Muscle of arm (tissue), 12 donors: ENCODE measurements around the gene UBTD2. TPM values are rescaled to one million over a fixed set of nuclear protein-coding genes. Genes with fewer than 3 reads are reported as not detected.
A peak's percentile ranks its signal among the peaks of the same experiment; 100 is the strongest.

ENCODE experiments used
- DNase-seq: peaks from one replicate; pipeline ENCODE4 v3.0.0-alpha.2; 2013
- polyA plus RNA-seq, 12 donors: library from polyadenylated mRNA; unstranded; fragments of 120-200 nt; gene quantifications; one replicate each; pipeline ENCODE4 v1.2.1, GENCODE V29; 2013; ENCODE audit not compliant: insufficient read length in 12 of 12

Gene UBTD2
- polyA plus RNA-seq, 12 donors: 54.8 to 82.7 (median 63.3) TPM; not detected in 1

DNA sequence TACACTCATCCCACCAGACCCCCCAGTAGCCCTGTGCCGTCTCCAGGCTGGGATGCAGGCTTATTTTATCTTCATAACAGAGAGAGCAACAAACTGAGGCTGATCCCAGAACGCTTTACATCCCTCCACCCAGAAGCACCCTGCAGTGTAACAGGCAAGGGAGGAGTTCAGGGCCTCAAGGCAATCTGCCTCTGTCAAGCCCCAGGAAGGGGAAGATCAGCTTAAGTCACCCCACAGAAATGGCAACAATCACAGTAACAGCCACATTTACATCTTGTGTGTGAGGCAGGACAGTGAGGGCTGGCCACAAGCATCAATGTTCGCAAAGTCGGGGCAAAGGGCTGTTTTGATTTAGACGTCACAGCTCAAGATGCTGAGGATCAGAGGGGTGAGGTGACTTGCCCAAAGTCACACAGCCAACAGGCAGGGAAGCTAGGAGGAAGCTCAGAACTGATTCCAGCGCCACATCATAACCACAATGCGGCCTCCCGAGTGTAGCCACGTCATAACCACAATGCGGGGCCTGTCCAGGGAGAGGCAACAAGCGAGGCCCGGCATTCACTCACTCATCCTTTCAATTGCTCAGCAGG, 109.9 kb downstream of the UBTD2 start:
- DNase-seq: no peak

DNA sequence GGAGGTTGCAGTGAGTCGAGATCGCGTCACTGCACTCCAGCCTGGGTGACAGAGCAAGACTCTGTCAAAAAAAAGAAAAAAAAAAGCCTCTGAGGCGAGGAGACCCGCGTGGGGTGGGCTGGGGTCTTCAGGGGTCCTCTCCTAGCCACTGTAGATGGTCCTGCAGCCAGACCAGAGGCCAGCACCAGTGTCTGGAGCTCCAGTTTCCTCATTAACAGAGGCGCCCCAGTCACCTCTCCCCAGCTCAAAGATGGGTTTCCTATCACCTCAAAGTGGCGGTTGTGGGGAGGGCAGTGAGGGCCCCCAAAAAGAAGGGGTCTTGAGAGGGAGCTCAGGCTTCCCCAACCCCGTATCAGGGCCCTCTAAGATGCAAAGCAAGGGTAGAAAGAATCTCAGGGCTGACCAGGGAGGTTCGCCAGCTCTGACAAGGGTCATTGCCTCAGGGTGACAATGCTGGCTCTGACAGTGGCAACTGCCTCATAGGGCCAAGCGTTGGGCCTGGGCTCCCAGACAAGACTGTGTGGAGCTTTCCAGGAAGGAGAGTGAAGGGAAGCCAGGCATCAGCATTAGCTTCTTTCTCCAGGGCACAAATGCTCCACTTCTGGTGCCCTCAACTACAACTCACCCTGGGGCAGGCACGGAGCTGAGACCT, 110.5 kb downstream of the UBTD2 start:
- no peak for DNase-seq

DNA sequence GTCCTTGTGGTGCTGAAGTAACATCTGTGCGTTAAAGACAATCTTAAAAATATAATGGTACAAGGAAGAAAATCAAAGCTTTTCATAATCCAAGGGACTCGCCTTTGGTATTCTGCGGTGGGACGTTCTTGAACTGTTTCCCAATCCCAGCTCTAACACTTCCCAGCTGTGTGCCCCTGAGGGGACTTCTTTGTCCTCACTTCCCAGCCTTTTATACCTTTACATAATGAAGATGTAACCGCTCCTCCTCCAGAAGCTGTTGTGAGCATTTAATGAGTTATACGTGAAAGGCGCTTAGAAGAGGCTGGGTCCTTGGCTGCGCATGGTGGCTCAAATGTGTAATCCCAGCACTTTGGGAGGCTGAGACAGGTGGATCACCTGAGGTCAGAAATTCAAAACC, 112.4 kb downstream of the UBTD2 start:
- no peak for DNase-seq

DNA sequence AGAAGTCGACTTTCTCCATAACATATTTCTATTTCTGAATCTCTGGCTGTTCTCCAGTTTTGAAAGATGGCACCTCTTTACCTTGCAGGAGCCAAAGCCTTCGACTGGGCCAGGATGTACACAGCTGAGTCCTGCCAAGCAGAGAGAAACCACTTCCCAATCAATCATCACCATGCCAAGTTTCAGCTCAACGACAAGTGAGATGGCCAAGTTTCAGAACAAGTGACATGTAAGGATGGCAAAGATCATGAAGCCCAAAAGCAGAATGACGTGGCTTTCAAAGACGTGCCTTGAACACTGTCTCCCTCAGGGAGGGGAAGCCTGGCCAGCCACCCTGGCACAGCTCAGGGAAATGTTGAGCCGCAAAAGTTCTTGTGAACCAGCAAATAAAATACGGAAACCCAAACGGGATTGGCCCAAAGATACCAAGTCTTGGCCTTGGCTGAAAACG, 113.3 kb downstream of the UBTD2 start:
- no peak for DNase-seq

DNA sequence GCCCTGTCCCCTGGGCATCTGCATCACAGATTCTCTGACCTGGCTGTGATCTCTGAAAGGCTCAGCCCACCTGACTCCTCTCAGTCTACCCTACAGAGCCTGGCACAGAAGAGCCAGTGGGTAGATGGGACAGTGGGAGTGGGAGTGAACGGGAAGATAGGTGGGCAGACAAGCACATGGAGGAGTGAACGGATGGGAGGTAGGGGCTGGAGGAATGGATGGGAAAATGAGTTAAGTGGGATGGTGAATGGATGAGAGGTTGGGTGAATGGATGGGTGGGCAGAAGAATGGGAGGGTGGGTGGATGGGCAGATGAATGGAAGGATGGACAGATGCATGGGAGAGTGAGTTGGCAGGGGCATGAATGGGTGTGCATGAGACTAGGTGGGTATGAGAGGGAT, 114.3 kb downstream of the UBTD2 start:
- no peak for DNase-seq

DNA sequence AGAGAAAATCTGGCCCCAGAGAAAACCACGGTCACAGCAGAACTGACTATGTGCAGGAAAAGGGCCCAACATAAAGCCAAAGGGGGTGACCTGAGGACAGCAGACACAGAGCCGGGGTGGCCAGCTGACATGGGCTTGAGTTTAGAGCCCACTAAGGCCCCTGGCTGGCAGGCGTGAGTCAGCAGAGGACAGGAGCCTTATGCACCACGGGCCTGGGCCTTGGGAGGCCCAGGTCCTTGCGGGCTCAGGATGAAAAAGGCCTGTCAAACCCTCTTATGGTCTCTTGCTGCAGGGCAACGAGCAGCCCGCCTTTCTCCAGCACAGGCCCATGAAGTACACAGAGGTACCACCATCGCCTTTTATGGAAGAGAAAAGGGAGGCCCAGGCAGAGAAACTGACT, 115.3 kb downstream of the UBTD2 start:
- DNase-seq: no peak

DNA sequence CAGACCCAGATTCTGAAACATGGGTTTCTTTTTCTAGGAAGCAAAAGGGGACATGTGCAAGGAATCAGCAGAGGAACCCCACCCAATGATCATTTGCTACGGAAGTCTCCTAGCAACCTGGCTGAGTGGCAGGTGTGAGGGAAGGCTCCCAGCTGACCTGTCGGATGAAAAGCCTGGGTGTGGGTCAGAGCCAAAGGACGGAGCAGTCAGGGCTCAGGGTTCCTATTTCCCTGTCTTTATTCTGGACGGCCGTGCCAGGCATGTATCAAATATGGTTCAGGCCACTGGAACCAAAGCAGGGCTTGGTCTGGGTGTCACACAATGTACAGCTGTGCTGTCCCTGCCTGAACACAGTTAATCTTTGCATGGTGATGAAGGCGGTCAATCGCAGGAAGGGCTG, 115.7 kb downstream of the UBTD2 start:
- DNase-seq: no peak

DNA sequence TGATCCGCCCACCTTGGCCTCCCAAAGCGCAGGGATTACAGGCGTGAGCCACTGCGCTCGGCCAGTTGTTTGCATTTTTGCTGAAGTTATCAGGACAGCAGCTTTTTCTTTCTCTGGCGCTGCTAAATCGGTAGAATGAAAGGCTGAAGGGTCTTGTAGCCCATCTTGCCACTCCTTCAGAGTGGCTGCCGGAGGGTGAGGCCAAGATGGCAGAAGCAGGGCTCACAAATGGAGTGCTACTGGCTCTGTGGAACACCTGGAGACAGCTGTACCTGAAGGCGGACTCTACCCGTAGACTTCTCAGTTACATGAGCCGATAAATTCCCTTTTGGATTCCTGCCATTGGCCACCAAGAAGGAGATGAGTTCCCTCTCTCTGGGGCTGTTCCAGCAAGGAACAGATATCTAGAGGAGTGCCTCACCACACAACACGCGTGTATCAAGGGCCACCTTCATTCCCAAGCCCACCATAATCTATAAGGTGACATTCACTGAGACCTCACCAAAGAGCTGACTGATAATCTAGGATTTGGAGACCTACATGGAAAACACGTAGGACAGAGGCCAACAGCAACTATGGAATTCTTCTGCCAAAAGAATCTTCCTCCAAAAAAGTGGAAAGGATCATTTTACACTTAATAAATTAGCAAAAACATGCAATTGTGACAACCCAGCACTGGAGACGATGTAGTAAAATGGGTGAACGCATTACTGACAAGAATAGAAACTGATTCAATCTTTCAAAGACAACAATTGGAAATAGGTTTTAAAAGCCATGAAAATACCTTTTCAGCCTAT, 117.3 kb downstream of the UBTD2 start:
- DNase-seq: peak; percentile 63

DNA sequence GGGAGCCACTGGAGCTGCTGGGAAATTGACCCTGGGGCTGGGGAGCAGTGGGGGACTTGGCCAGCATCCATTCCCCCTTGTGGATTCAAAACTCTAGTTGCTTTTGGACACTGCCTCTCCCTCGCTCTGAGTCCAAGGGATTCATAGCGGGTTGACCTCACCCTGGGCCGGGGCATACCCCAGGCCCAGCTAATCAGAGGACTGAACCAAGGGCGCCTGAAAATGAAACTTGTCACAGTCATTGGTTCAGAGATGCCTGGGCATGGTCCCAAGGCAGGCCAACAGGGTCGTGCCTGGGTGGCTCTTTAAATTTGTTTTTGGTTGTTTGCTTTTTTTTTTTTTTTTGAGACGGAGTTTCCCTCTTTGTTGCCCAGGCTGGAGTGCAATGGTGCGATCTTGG, 118.1 kb downstream of the UBTD2 start:
- DNase-seq: no peak

DNA sequence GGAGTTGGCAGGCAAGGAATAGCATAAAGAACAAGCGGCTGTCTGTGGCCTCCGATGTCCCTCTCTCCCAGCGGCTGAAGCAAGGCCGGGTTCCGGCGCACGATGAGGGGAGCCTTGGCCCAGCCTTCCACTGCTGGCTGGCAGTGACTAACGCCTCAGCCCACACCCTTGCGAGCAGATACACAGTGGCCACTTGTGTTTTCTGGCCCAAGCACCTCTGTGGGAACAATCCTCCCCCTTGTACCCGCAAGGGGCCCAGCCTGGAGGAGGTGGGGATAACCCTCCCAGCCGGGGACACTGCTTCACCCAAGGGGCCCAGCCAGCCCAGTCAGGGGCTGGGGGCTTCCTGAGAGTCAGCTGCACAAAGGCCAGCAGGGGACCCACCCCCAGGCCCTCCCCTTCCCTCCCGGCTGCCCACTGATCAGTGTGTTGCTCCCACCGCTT, 118.8 kb downstream of the UBTD2 start:
- DNase-seq: no peak

DNA sequence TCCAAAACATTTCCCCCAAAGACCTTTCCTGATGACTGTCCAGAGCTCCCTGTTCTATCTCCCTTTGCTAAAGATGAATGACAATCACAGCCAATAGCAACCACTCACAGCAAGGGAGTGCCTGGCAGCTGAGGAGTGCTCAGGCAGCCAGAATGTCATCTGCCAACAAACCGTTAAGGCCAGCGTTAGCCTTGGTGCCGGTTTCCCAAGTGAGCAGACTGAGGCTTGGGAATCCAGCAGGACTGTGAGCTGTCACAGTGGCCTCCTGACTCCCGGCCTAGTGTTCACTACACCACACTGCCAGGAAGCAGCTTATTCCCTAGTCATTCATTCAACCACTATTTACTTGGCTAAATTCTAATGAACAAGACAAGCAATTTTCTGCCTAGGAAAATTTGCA, 120.2 kb downstream of the UBTD2 start:
- no peak for DNase-seq

DNA sequence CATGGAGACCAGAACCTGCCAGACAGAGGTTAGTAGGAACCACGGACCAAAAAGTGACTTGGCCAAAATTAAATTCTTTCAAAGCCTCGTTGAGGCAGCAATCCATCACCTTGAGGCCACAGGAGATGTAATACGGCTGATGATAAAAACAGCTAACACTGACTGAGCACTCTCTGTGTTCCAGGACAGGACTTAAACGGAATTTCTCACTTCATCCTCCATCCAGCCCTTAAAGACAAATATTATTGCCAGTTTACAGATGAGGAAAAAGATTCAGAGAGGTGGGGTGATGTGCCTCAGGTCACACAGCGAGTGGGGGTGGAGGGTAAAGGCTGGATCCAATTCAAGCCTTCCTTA, 120.6 kb downstream of the UBTD2 start:
- DNase-seq: no peak

DNA sequence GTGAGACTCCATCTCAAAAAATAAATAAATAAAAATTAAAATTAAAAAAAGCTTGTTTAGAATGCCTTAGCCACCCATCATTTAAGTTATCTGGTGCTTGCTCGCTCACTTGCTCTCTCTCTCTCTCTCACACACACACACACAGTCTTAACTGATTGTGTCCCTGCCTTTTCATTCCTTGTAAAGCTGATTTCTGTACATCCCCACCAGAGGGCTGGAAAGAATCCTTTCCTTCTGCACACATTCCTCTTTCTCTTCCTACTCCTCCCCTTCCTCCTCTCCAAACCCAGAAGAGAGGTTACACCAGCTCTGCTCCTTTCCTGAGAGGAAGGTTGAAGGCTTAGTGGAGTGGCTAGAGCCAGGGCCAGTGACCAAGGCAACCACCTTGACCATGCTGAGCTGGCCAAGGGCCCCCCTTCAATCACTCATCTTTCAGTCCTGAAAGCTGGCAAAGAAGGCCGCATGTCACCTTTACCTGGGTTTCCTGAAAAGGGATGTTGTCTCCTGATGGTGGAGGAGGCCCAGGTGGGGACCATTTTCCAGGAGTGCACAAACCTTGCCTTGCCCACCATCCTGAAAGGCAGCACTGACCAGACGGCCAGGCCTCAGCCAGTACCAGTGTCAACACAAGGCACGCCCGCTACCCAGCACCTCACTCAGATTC, 121.1 kb downstream of the UBTD2 start:
- no peak for DNase-seq

DNA sequence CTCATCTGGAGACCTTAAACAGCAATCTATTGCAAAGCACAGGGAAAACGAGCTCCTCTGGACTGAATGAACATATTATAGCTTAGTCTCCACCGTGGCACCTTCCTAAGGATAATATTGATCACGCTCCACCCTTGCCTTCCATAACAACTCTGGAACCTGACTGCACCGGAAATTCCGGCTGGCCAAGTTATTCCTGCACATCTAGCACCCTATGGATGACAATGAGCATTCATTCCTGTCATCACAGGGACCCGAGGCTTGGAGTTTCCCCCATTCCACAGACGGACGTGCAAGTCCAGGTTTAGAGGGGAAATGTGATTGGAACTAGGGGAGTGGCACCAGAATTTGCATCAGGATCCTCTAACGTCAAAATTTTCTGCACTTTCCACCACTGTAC, 123.1 kb downstream of the UBTD2 start:
- DNase-seq: no peak

Other genes with a start within 250 kb of the UBTD2 start
- gene STK10, start 95.5 kb downstream of the UBTD2 start, polyA plus RNA-seq: 10 to 100 TPM in 11 of 12 donors, not detected in 1; 12.7 to 50.4 (median 19.7) TPM
- gene EFCAB9, start 89.6 kb downstream of the UBTD2 start, polyA plus RNA-seq: not detected
- 10 to 100 TPM in 11 of 12 donors, not detected in 1; 26.1 to 51.5 (median 36.0) TPM for gene SH3PXD2B, start 170.8 kb upstream of the UBTD2 start, polyA plus RNA-seq